CD4-positive, alpha-beta T cell treated with Interferon gamma for 1 hour (primary cell): Measurements from ENCODE around the gene MAP2.

ENCODE experiments used
- DNase-seq: peaks from one replicate; pipeline ENCODE4 v3.0.0-alpha.2; 2020

The MAP2 gene

DNA sequence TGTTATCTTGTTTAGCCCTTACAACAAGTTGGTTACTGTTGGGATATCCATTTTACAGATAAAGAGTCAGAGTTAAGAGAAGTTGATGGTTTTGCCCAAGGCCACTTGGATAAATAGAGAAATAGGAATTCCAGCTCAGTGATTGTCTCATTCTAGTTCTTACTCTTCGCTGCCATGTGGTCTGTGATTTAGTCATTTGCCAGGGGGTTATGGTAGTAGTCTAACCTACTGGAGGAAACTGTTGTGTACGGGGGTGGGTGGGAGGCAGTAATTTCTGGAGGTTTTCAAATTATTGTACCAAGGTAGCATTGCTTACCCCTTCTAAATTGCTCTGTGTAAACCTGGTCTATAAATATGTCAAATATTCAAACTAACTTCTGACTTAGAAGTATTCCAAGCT is 110.4 kb downstream of the MAP2 start:
- no peak for DNase-seq

DNA sequence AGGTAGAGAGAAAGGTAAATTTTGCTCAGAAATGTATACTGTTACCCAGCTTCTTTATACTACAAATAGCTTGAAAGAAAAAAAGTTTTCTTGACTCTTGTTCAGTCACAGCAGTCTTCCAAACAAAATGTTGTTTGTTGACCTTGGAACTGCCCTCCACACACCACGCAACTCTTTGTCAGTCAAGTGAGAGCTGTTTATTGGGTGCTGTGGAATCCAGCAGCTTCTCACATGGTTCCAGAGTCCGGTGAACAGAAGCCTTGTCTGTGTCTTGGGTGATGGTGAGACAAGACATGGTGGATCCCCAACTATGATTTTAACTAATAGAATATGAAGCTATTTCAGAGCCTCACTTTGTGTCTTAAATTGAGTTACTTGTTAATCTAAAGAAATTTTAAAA is 112.5 kb downstream of the MAP2 start:
- DNase-seq, result no peak

DNA sequence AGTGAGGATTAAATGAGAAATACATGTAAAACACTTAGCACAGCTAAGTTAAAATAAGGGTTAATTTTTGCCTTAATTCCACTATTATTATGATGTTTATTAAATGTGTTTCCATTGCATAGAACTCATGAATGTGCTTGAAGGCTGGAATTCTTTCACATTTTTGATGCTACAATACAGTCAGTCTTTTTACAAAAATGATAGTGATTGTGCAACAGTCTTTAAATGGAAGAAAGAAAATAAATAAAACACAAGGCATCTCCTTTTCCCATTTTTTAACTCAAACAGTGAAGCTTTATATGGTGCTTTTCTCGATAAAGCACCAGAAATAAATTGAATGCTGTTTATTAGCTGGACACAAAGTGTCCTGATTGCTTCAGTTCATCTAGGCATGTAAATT is 123.9 kb downstream of the MAP2 start:
- DNase-seq, result no peak

DNA sequence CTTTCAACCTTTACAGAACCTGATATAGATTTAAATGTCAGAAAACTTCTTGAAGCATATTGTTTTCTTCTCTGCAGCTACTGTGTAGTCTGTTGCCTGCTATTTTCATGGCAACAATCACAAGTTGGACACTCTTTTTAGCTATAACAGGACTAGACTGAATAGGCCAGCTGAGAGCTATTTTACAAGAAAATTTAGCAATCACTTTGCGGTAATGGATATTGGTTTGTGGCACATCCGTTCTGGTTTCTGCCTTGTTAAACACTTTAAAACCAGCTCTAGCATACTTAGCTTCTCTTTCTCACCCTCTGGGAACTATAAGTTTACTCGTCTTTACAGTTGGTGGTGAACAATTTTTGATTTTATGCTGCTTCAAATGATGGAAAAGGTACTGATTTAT is 125.7 kb downstream of the MAP2 start:
- DNase-seq, result no peak

DNA sequence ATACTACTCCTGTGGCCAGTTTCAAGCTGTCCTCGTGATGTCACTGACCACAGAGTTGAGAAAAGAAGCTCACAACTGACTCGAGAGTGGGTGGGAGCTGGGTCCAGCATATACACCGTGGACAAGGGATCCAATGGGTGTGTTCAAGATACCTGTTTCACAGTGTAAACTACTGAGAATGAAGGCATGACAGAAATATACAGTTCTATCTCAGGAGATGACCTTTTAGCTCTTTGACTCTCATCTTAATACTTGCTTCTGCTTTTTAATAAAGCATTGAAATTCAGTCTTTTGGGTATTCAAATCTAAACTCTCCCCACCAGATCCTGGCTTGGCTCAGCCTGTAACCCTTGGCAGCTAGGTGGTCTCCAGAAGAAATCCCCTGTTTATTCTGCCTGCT is 130.1 kb downstream of the MAP2 start:
- no peak for DNase-seq

DNA sequence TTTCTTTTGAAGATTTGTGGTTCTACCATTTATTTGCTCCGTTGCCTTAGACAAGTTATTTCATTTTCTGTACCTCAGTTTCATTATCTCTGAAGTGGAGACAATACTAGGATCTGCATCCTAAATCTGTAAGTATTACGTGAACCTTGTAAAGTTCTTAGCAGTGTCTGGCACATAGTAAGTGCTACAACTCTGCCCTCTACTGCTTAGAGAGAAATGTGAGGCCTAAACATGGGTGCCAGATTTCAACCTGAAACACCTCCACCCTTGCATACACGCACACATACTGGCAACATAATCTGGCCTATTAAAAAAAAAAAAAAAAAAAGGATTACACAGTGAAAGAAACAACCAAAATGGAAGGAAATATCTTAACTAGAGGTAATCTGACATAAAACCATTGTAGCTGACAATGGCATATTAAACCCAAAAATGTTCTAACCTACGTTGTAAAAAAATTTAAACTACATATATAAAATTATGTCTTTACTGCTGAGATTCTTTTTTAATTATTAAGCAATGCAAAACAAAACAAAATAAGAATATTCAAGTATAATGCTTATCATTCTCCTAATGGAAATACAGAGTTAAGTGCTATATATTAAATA is 132.6 kb downstream of the MAP2 start:
- no peak for DNase-seq

DNA sequence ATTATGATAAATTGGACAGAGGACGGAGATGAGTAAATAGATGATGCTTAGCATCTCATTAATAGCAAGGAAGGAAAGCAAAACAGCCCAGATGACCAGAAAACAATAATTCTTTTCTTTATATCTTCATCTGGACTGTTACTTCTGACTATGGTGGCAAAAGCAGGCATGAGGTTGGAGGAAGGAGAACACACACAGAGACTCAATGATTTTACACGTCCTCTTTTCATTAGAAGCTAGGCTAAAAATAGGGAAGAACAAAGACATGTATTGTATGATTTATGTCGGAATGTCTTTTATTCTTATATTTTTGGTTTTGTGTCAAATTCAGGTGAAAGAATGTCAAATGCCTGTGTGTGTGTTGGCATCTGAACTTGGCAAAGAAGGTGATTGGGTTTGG is 137.1 kb downstream of the MAP2 start:
- no peak for DNase-seq

DNA sequence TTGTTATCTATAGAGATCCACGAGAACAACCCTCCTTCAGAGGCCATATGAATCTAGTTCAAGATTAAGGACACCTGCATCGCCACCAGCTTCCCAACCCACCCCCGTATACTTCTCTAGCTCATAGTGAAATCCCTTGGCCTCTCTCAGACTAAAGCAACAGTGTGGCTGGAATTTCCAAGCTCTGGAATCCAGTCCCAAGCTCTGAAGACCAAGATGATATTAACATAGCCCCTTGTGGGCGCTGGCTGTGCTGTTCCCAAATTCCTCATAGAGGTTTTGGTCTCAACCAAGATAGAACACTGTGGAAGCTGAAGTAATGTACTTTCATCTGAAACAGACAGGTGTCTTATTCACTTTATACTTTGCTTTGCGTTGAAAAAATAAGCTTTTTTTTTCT is 139.6 kb downstream of the MAP2 start:
- DNase-seq, result no peak

DNA sequence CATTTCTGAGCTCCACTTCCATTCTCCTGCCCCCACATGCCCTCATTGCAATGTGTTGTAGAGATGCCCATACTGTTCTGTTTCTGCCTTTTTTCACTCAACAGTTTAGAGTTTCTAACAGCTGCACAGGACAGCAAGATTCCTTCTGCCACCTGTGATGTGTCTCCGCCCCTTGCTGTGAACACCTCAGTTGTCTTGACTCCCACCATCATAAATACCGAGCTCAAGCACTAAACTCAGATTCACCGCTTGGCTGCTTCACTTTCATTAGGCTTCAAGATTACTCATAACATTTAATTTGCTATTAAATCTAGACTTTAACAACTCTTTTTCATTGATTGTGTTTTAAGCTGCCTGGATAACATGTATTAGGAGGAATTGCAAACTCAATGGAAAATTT is 141.0 kb downstream of the MAP2 start:
- no peak for DNase-seq

DNA sequence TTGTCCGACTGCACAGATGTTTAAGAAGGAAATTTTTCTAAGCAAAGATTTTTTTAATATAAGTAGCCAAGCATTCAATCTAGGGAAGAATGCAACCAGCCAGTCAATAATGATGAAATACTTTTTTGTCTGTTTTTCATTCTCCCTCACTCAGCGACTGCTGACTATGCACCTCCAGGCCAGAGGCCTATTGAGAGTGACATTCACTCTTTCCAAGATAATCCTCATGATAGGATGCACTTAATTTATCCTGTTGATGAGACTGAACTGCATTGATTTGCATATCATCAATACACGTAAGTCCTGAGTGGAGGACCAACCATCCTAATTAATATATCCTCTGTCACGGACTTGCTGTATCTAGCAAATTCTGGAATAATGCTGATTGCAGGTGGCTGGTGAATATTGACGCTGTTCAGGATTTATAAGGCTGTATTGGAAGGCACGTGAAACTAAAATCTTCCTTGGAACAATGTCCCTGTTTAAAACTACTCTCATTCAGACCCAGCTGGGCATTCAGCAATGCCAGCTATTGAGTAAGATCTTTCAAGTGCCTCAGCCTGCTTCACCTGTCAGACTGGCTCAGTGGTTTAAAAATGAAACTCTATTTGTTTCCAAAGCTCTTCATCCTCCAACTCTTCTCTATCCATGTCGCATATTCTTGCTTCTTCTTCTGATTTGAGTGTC is 142.2 kb downstream of the MAP2 start:
- DNase-seq, result no peak

DNA sequence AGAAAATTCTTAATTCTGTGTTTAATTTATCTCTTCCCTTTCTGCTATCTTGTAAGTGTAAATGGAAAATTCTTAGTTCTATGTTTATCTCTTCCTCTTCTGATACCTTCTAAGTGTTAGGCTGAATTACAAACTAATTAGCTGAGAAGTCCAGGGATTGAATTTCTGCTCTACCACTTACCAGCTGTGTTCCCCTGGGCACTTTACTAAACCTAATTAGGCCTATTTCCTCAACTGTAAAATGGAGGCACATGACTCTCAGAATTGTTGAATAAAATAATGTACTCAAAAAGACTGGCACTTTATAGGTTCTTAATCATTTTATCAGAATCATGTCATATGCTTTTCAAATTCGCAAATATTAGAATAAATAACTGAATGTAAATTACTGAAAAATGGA is 146.3 kb downstream of the MAP2 start:
- no peak for DNase-seq

DNA sequence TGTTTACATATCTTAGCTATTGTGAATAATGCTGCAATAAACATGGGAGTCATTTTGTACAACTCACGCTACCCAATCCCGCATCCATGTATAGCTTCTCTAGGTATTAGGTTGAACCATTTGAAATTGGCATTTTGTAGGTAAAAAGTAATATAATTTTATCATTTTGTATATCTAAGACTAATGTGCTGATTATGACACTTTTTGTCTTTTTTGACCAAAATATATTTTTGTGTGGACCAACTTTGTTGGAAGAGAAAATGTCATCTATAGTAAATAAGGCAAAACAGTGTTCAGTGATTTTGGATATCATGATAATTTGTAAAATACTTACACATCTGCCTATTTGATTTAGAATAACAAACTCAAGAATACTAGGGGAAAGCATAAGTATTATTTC is 150.7 kb downstream of the MAP2 start:
- no peak for DNase-seq

DNA sequence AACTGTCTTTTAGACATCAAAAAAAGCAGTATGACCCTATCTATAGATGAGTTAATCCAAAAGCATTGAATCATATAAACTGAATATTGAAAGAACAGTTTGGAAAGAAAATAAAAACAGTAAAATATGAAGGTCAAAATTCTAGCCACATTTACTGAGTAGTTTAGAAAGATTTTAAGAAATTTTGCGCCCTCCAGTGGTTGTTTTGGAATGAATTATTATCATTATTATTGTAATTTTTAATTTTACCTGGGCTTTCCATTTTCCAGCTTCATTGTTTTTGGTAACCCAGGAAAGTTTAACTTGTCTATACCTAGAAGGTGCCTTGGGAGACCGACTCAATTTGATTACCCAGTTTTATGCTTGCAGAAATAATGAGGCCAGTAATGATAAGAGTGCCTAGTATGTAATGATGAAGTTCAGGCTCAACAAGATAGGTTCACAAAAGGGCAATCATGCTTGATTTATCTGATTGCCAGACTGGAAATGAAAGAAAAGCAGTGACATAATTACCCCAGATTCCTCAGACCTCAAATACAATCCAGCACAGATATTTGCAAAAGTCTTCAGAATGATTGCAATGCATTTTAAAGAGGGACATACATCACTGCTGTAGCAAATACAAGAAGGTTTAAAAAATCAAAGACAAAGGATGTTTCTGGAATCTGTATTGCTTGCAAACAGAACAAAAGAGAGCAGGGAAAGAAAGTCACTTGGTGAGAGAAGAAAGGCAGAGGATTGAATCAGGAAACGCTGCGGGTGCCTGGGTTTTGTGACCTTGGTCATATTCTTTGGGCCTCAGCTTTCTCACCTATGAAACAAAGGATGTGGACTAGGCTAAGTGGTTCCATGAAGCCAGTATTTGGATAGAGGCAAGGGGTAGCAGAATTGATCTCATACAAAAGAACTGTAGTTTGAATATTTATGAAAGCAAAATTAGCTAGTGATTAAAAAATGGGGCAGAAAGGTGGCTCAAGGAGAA is 153.8 kb downstream of the MAP2 start:
- DNase-seq, result no peak

DNA sequence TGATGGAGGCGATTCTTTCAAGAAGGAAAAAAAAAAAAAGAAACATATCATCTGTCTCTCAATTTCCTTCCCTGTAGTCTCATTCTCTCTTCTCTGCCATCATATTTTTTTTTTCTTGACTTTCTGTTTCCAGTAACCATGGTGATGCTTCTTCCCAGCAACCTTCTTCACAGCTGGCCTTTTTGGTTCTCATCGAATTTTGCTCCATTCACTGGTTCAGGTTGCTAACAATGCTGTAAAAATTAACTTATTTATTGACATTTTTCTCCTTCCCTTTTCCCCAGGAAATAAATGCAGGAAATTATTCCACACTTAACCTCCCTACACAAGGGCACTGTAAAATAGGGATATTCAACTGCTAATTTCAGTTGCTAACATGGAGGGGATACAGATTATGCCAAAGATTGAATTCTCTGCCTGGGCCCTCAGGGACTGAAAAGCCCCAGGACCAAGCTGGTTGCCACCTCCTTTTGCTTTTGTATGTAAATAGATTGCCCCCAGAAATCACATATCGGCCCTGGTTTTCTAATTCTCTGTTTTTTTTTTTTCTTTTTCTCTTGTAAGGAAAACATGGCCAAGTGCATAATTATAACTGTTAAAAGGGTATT is 154.7 kb downstream of the MAP2 start:
- DNase-seq, result no peak

DNA sequence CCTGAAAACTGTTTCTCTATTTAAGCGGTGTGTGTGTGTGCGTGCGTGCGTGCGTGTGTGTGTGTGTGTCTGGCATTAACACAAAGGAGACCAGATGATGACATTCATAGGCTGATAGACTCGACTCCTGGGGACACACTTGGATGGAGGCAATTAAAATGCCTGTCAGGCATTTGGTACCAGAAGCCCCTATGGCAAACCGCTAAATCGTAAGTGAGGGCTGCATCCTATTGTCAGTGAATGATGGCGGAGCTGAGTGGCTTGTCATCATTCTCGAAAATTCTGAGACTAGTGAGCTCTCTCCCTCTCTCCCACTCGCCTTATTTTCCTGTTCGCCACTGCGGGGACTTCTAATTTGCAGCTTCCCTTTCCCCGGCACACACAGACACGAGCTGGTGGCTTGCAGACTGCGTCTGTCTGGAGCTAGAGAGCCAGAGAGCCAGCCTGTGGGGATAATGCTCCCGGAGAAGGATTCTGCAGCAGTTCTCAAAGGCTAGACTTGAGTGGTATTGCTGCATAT is 155.4 kb downstream of the MAP2 start:
- no peak for DNase-seq

DNA sequence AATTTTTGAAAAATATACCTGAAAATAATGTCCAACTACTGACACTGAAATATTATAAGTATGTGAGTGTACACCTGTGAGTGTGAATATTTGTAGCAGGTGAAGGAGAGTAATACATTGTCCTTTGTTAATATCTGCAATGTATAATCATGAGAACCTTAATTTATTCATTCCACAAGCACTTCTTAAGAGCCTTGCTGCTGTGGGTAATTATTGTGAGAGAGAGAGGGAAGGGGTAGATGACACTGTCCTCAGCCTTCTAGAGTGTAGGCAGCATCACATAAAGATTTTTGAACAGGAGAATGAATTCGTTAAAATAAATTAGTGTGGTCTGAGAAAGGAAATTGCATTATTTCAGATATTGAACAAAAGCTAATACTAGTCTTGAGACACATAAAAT is 157.2 kb downstream of the MAP2 start:
- DNase-seq, result no peak

DNA sequence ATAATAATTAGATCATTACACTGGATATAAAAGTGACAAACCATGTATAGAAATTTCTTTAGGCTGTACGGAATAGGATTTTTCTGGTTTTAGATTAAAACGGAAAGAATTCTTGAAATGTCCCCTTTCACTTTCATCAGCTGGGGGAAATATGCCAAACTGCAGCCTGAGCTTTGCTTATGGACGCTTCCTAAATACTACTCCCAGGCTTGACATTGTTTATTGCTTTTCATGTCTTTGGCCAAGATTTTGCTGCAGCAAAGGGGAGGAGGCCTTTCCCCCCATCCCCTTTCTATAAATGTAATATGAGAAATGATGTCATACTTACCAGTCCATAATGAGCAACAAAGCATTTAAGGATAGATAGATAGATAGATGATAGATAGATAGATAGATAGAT is 158.4 kb downstream of the MAP2 start:
- DNase-seq, result no peak

DNA sequence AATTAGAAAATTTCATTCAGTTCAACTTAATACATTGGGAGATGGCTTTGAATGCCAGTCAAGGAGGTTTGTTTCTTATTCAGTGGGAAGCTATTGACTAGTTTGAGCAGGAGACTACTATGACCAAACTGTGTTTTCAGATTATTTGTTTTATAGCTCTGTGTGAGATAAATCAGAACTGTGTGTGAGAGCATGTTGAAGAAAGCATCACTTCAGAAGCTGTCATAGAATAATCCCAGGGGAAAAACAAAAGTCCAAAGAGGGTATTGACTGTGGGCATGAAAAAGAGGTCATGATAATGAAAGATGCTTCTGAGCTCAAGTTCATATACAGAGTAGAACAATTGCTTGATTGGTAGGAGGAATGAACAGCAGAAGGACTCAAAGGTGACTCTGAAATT is 160.6 kb downstream of the MAP2 start:
- no peak for DNase-seq

DNA sequence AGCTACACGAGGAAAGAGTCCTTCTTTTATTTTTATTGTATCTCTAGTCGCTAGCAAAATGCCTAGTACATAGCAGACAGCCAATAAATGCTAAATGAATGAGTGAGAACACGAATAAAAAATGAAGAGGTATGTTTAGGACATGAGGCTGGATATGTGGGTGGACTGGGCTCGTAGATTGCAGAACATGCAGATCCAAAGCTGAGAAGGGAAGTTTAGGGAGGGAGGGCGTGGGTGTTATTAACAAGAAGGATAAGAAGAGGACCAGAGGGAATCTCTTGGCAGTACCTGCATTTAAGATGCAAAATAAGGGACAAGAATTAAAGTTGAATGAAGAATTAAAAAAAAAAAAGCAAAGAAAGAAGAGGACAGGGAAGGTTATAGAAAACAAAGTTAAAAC is 161.1 kb downstream of the MAP2 start:
- DNase-seq, result no peak

DNA sequence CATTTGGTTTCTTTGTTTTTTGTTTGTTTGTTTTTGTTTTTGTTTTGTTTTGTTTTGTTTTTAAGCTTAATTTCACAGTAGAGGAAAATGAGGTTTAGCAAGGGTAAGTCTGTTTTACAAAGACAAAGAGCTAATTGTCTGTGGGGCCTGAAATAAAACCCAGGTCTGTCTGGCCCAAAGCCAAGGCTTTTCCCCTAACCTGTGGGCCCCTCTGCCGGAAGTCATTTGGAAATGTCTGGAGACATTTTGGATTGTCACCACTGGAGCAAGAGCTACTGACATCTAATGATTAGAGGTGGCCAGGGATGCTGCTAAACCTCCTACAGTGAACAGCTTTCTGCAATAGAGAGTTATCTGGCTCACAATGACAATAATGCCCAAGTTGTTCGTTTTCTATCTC is 167.2 kb downstream of the MAP2 start:
- no peak for DNase-seq

DNA sequence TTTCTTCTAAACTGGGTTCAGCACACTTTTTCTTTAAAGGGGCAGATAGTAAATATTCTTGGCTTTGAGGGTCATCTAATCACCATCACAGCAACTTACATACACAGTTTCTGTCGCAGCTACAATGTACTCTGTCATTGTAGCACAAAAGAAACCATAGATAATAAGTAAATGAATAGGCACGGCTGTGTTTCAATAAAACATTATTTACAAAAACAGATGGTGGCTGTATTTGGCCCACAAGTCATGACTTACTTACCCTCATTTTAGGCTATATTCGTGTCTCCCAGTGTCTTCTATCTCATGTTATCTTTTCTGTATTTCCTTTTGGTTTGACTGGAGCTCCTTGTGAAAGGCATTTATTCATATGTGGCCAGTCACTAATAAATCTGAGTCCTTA is 168.3 kb downstream of the MAP2 start:
- no peak for DNase-seq

DNA sequence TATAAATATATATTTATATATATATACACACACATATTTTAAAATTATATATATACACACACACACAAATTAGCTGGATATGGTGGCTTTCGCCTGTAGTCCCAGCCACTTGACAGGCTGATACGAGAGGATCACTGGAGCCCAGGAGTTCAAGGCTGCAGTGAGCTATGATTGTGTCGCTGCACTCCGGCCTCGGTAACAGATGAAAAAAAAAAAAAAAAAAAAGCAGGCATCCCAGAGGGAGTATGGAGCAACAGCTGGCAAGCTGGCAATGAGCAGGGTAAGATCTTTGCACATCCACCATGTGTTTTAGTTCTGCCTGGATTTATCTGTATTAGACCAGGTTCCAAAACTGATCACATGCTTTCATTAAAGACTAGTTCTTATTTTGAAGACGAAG is 170.1 kb downstream of the MAP2 start:
- DNase-seq, result no peak

DNA sequence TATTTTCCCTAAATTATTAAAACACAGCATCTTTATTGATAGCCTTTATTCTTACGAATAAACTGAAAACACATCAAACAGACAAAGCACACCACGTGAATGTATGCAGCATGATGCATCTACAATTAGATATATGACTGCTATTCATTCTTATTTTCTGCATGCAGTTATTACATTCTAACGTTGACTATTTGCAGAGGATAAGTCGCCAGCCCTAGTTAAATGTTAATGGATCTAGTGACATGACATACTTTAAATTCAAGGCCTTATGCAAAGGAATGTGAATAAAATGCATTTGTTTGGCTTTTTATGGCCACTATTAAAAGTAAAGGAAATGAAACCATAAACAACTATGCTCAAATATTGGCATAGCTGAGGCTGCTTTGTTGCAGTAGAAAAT is 172.4 kb downstream of the MAP2 start:
- no peak for DNase-seq
